Uterus (tissue), 4 donors: ENCODE data around the gene PRR5L. TPM values are rescaled to one million over a fixed set of nuclear protein-coding genes. Genes with fewer than 3 reads are reported as not detected.

Source experiments
- DNase-seq, 2 donors: peaks; one replicate each; pipeline ENCODE4 v3.0.0-alpha.2; 2019 to 2020
- H3K27ac ChIP-seq, 2 donors: fragments of 200-600 bp; sonication (generic); 1 replicate in 1 of 2; 2 replicates in 1 of 2; pipeline ENCODE4 v1.5.1; 2016 to 2018
- H3K27me3 ChIP-seq, 2 donors: fragments of 200-600 bp; sonication (generic); one replicate each; pipeline ENCODE4 v1.5.1; 2018 to 2019; ENCODE audit warnings: control low read depth in 1 of 2
- H3K36me3 ChIP-seq, 2 donors: fragments of 200-600 bp; sonication (generic); one replicate each; pipeline ENCODE4 v1.5.1; 2019; ENCODE audit warnings: control low read depth in 1 of 2
- H3K4me1 ChIP-seq, 2 donors: fragments of 200-600 bp; sonication (generic); one replicate each; pipeline ENCODE4 v1.5.1; 2018 to 2019; ENCODE audit warnings: control low read depth in 1 of 2
- H3K4me3 ChIP-seq, 2 donors: fragments of 200-600 bp; sonication (generic); 1 replicate in 1 of 2; 2 replicates in 1 of 2; pipeline ENCODE4 v1.5.1; 2018 to 2019; ENCODE audit warnings: mild to moderate bottlenecking in 1 of 2
- H3K9me3 ChIP-seq, 2 donors: fragments of 200-600 bp; sonication (generic); one replicate each; pipeline ENCODE4 v1.5.1; 2019; ENCODE audit warnings: control low read depth in 1 of 2
- POLR2A ChIP-seq, 2 donors: fragments of 450-650 bp; IDR thresholded peaks; one replicate each; pipeline ENCODE4 v1.6.1; 2016; ENCODE audit warnings: antibody characterized with exemption in 2 of 2, mild to moderate bottlenecking in 1 of 2, moderate library complexity in 1 of 2
- intact Hi-C: fragments of 100-400 bp; cut with DNase I; formaldehyde crosslinking; loops from one replicate; pipeline ENCODE4 v1.15.1; 2023; ENCODE audit warnings: low total_unique reads
- total RNA-seq, 4 donors: library from RNA; depleted of rRNA in 3 of 4; stranded (reverse); fragments of >200 nt in 3 of 4; gene quantifications; one replicate each; pipeline versions ENCODE4 v1.1.0 to v1.2.4, GENCODE V29; 2014 to 2023
- TF ChIP-seq, protein P1 (sequence below), 4 experiments: fragments of 200-600 bp in 2 of 4; fragments of 450-650 bp in 2 of 4; sonication (generic) in 2 of 4; IDR thresholded peaks; one replicate each; pipeline ENCODE4 v1.5.1; 2016 to 2019; ENCODE audit warnings: antibody characterized with exemption in 4 of 4, mild to moderate bottlenecking in 2 of 4, moderate library complexity in 1 of 4
- donor health status: DM: yes; HTN: yes; CAD: no.

Gene PRR5L
- total RNA-seq, 4 donors from 2014 or later, result 7.7 to 62.1 (median 27.8) TPM

DNA sequence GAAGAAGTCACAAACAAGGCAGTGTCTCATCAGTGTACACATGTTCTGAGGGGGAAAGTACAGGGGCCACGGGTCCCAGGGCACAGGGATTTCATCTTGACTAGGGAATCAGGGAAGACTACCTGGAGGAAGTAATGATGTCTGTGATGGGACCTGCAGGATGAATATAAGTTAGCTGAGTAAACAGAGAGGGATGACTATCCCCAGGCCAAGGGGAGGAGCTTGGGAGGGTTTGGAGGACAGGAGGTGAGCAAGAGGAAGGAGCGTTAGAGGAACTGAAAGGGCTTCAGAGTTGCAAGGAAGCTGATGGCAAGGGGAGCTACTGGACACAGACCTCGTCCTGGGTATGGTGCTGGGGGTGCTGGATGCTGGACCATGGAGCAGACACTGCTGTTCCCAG is 157.6 kb downstream of the PRR5L start:
- DNase-seq, result no peak
- H3K4me1 ChIP-seq, result no peaks in the 10 kb centered on the region
- no peaks in the 10 kb centered on the region for H3K36me3 ChIP-seq
- H3K4me3 ChIP-seq, result no peak overlapping the region
- no peak overlapping the region for H3K27ac ChIP-seq
- intact Hi-C loops, result no loop called here
- H3K9me3 ChIP-seq, result no peaks in the 10 kb centered on the region
- no peaks in the 10 kb centered on the region for H3K27me3 ChIP-seq
- no peak for TF ChIP-seq POLR2A (IDR thresholded peaks at IDR 0.05)
- TF ChIP-seq, protein P1, sequence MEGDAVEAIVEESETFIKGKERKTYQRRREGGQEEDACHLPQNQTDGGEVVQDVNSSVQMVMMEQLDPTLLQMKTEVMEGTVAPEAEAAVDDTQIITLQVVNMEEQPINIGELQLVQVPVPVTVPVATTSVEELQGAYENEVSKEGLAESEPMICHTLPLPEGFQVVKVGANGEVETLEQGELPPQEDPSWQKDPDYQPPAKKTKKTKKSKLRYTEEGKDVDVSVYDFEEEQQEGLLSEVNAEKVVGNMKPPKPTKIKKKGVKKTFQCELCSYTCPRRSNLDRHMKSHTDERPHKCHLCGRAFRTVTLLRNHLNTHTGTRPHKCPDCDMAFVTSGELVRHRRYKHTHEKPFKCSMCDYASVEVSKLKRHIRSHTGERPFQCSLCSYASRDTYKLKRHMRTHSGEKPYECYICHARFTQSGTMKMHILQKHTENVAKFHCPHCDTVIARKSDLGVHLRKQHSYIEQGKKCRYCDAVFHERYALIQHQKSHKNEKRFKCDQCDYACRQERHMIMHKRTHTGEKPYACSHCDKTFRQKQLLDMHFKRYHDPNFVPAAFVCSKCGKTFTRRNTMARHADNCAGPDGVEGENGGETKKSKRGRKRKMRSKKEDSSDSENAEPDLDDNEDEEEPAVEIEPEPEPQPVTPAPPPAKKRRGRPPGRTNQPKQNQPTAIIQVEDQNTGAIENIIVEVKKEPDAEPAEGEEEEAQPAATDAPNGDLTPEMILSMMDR (IDR thresholded peaks at IDR 0.05), result no peak

DNA sequence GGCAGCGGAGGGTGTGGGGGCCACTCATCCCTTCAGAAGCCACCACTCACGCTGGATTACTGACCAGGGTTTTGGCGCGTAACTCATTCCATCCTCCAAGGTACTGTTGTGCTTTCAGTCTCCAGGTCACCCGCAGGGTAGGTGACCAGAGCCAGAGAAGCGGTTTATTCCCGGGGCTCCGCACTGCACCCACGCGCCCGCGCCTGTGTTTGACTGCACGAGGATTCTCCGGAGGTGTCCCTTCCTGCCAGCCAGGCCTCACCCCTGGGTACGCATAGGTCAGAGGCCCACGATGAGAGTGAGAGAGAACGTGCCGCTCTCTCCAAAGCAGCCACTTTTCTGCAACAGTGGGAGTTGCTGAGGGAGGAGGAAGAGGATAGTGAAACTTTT is 158.5 kb downstream of the PRR5L start:
- DNase-seq, result no peak
- H3K36me3 ChIP-seq, result no peaks in the 10 kb centered on the region
- intact Hi-C loops, result no loop called here
- peak overlapping the region; percentile 74 to 75 for H3K27ac ChIP-seq
- TF ChIP-seq, protein P1 (IDR thresholded peaks at IDR 0.05), result no peak
- TF ChIP-seq POLR2A (IDR thresholded peaks at IDR 0.05), result no peak
- H3K27me3 ChIP-seq, result no peaks in the 10 kb centered on the region
- no peaks in the 10 kb centered on the region for H3K9me3 ChIP-seq
- no peaks in the 10 kb centered on the region for H3K4me1 ChIP-seq
- H3K4me3 ChIP-seq, result no peak overlapping the region

DNA sequence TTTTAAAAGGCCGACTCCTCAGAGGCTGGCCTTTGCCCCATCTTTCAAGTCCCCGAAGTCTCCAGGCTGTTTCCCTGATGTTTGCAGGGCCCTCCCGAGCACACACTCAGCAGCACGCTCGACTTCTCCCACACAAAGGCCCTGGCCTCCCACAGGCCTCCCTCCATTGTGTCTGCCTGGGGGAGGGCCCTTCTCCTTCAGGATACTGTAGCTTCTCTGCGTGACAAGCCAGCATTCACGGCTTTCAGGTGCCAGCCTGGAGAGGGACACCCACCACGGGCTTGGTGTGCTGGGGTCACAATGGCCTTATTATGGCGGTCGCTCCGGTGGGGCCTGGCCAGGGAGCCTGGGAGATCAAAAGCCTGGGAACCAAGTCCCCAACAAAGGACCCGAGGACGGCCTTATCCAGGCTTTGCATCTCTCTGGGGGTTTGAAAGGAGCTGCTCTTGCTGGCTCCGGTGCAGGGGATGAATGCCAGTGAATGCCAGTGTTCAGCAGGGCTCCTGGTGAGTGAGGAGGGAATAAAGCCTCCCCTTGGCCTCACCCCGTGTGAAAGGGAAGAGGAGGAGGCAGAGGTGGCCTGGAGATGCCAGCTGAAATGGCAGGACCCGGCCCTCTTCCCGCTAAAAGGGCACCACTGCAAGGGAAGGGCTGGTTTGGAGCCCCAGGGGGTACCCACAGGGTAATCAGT is 159.0 kb downstream of the PRR5L start:
- peak overlapping the region; percentile 74 to 75 for H3K27ac ChIP-seq
- no peak overlapping the region for H3K4me3 ChIP-seq
- H3K4me1 ChIP-seq, result no peaks in the 10 kb centered on the region
- TF ChIP-seq POLR2A (IDR thresholded peaks at IDR 0.05), result no peak
- TF ChIP-seq, protein P1 (IDR thresholded peaks at IDR 0.05), result no peak
- DNase-seq, result peak in 1 of 2 donors; percentile 29
- intact Hi-C loops, result no loop called here
- no peaks in the 10 kb centered on the region for H3K36me3 ChIP-seq
- no peaks in the 10 kb centered on the region for H3K27me3 ChIP-seq
- no peaks in the 10 kb centered on the region for H3K9me3 ChIP-seq

DNA sequence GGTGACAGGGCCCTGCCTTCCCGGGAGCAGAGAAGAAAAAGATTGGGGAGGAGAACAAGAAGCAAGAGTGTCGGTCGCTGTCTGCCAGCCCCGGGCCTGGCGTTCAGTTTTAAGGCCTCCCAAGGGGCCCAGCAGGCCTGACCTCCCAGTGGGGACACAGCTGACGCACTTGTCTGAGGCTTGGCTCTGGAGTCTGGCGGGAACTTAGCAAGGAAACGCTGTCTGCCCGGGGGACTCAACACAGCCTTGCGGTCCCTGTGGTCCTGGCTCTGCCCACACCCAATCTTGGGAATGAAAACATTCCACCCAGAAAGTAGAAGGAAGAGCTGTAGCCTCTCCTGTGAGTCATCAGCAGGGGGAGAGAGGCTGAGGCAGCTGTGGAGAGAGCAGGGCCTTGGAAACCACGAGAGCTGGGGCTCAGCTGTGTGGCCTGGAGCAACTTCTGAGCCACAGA is 159.6 kb downstream of the PRR5L start:
- no peaks in the 10 kb centered on the region for H3K4me1 ChIP-seq
- DNase-seq, result peak; percentile 63 to 69
- no peaks in the 10 kb centered on the region for H3K27me3 ChIP-seq
- no peaks in the 10 kb centered on the region for H3K36me3 ChIP-seq
- no peak for TF ChIP-seq POLR2A (IDR thresholded peaks at IDR 0.05)
- TF ChIP-seq, protein P1 (IDR thresholded peaks at IDR 0.05), result no peak
- peak overlapping the region; percentile 74 to 75 for H3K27ac ChIP-seq
- intact Hi-C loops, result no loop called here
- no peaks in the 10 kb centered on the region for H3K9me3 ChIP-seq
- H3K4me3 ChIP-seq, result no peak overlapping the region

DNA sequence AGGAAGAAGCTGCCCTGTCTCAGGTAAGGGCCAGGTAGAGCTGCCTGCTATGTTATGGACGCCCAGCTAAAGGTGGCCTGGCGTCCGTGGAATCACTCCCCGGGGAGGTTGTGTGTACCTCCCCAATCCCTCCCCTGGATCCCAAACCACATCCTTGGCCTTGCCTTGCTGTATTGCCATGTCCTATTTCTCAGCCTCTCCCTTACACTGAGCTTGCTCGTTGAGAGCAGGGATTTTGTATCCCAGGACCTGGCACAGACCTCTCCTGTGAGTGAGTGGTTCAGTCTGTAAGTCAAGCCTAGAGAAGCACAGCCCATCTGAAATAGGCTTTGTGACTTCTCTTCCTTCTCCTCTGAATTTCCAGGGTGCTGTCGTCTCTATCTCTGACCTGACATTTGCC is 160.1 kb downstream of the PRR5L start:
- DNase-seq, result no peak
- TF ChIP-seq POLR2A (IDR thresholded peaks at IDR 0.05), result no peak
- TF ChIP-seq, protein P1 (IDR thresholded peaks at IDR 0.05), result no peak
- no peaks in the 10 kb centered on the region for H3K27me3 ChIP-seq
- no peaks in the 10 kb centered on the region for H3K36me3 ChIP-seq
- no peaks in the 10 kb centered on the region for H3K9me3 ChIP-seq
- H3K27ac ChIP-seq, result peak overlapping the region; percentile 74 to 75
- H3K4me3 ChIP-seq, result no peak overlapping the region
- intact Hi-C loops, result no loop called here
- no peaks in the 10 kb centered on the region for H3K4me1 ChIP-seq
